GM18505 (cell line): Measurements from ENCODE around the gene GGPS1.
"Not testable (repeated sequence)": the region's sequence is repeated elsewhere in the genome, so short reads cannot be mapped to it uniquely, and the experiment has no call there.

ENCODE experiments used
- ATAC-seq: cut with Tn5 transposase; IDR thresholded peaks from one replicate; pipeline ENCODE4 v1.9.1; 2021; ENCODE audit not compliant: unreplicated experiment
- POLR2A ChIP-seq: IDR thresholded peaks from 4 replicates; pipeline ENCODE4 v1.6.1; 2011; ENCODE audit warnings: borderline replicate concordance; ENCODE audit not compliant: insufficient read depth, insufficient read length; ENCODE audit errors: extremely low read depth

Gene GGPS1

DNA sequence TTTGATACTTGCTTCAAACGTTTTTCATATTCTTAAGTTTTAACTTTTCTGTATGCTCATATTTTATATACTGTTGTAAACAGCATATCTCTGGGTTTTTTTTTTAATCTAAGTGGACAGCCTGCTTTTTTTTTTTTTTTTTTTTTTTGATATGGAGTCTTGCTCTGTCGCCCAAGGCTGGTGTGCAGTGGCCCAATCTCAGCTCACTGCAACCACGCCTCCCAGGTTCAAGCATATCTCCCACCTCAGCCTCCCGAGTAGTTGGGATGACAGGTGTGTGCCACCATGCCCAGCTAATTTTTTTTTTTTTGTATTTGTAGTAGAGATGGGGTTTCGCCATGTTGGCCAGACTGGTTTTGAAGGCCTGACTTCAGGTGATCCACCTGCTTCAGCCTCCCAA is 40.1 kb downstream of the GGPS1 start:
- ATAC-seq = no peak
- TF ChIP-seq POLR2A = no peak

DNA sequence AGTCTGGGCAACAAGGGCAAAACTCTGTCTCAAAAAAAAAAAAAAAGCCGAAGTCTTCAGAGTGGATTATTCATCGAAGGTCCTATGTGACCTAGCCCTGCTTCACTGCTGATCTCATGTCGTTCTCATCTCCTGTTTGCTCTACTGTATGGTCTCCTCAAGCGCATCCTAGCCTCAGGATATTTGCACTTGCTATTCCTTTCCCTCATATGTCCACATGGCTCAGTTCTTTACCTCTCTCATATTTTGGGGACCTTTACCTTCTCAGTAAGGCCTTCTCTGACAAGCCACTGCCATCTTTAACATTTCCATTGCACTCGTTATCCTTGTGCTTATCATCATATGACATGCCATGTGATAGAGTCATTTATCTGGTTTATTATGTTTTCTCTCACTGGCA is 41.4 kb downstream of the GGPS1 start:
- no peak for TF ChIP-seq POLR2A
- no peak for ATAC-seq

DNA sequence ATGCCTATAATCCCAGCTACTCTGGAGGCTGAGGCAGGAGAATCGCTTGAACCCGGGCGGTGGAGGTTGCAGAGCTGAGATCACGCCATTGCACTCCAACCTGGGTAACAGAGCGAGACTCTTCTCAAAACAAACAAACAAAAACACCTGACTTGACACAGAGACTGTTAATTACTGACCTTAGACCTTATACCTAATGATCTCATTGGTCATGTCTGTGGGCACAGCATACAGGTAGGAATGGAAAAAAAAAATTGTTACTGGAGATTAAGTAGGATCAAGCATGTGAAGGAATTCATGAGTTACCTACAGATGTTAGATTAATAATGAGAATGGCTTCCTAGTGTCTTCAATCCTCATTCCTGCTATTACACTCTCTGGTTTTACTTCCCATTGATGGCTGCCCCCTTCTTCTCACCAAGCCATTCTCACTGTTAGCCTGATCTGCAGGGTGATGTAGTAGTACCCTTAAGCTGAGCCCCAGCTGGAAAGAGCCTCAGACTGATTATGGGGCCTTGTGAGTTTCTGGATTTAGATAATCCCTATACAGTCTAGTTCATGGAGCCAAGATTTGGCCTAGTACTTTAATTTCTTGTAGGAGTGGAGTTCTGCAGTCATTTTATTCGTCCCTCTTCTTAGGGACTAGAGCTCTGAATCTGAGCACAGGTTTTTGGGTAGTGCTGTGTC is 47.7 kb downstream of the GGPS1 start:
- no peak for ATAC-seq
- no peak for TF ChIP-seq POLR2A

DNA sequence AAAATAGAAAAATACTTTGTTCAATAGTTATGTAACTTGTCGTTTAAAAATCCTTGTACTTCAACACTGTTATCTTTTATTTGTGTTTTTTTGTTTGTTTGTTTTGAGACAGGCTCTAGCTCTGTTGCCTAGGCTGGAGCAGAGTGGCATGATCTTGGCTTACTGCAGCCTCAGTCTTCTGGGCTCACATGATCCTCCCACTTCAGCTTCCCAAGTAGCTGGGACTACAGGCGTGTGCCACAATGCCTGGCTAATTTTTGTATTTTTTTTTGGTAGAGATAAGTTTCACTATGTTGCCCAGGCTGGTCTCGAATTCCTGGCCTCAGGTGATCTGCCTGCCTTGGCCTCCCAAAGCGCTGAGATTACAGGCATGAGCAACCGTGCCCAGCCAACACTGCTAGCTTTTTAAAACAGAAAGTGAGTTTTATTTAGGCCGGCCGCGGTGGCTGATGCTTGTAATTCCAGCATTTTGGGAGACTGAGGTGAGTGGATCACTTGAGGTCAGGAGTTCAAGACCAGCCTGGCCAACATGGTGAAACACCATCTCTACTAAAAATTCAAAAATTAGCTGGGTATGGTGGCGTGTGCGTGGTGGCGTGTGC is 49.9 kb downstream of the GGPS1 start:
- ATAC-seq = not testable (repeated sequence)

- ATAC-seq = not testable (repeated sequence)
Observed at GRCh38 chr1:235381955-235382739, 53.8 kb downstream of the GGPS1 start.

- not testable (repeated sequence) for ATAC-seq
Observed at GRCh38 chr1:235385633-235386032, 57.3 kb downstream of the GGPS1 start.

GRCh38 chr1:235391874-235392273 is 63.5 kb downstream of the GGPS1 start:
- ATAC-seq = no peak
- no peak for TF ChIP-seq POLR2A
